Lung (tissue), 12 donors: Measurements from ENCODE around the gene KCNAB3. TPM values are rescaled to one million over a fixed set of nuclear protein-coding genes. Genes with fewer than 3 reads are reported as not detected.
A peak's percentile ranks its signal among the peaks of the same experiment; 100 is the strongest.

Experiments used
- ATAC-seq: fragments of 200-7000 bp; cut with Tn5 transposase; one replicate; pipeline ENCODE4 v1.9.1; 2020; ENCODE audit warnings: moderate number of reproducible peaks; ENCODE audit not compliant: insufficient read depth, low FRiP score
- DNase-seq, 3 donors: peaks; one replicate each; pipeline ENCODE4 v3.0.0-alpha.2; 2013 to 2017
- H3K27ac ChIP-seq, 2 donors: one replicate each; pipeline ENCODE4 v1.5.1; 2013; ENCODE audit warnings: mild to moderate bottlenecking in 2 of 2, moderate library complexity in 2 of 2, control low read depth in 1 of 2, inconsistent platforms in 1 of 2, low read depth in 1 of 2, low read length in 1 of 2
- H3K27me3 ChIP-seq, 3 donors: one replicate each; pipeline ENCODE4 v1.5.1; 2013; ENCODE audit warnings: low read length in 2 of 3; ENCODE audit not compliant: control insufficient read depth in 3 of 3, insufficient read depth in 3 of 3
- H3K36me3 ChIP-seq, 4 donors: one replicate each; pipeline ENCODE4 v1.5.1; 2013; ENCODE audit warnings: low read length in 4 of 4, mild to moderate bottlenecking in 1 of 4, moderate library complexity in 1 of 4; ENCODE audit not compliant: control insufficient read depth in 4 of 4, insufficient read depth in 4 of 4
- H3K4me1 ChIP-seq, 5 donors: one replicate each; pipeline ENCODE4 v1.5.1; 2013; ENCODE audit warnings: low read length in 5 of 5, mild to moderate bottlenecking in 2 of 5, moderate library complexity in 1 of 5; ENCODE audit not compliant: control insufficient read depth in 5 of 5, insufficient read depth in 5 of 5
- H3K4me3 ChIP-seq: one replicate; pipeline ENCODE4 v1.5.1; 2013; ENCODE audit warnings: mild to moderate bottlenecking, control low read depth, moderate library complexity
- H3K9ac ChIP-seq, 2 donors: one replicate each; pipeline ENCODE4 v1.5.1; 2013; ENCODE audit warnings: low read length in 2 of 2, control low read depth in 1 of 2; ENCODE audit not compliant: insufficient read depth in 1 of 2
- H3K9me3 ChIP-seq, 4 donors: one replicate each; pipeline ENCODE4 v1.5.1; 2013; ENCODE audit warnings: low read length in 3 of 4, mild to moderate bottlenecking in 1 of 4, moderate library complexity in 1 of 4; ENCODE audit not compliant: control insufficient read depth in 4 of 4, insufficient read depth in 3 of 4
- CTCF ChIP-seq: IDR thresholded peaks from 2 replicates; pipeline ENCODE4 v1.5.1; 2012; ENCODE audit warnings: mild to moderate bottlenecking; ENCODE audit errors: control extremely low read depth, extremely low read depth
- WGBS, 2 donors: extraction: QIAGEN DNeasy Blood & Tissue Kit; methylation state at CpG; one replicate each; pipeline ENCODE4 v1.1.7; 2013; 5-methylcytosine and 5-hydroxymethylcytosine counted together
- polyA plus RNA-seq, 2 donors: library from polyadenylated mRNA; stranded (reverse); fragments of 200-250 nt; gene quantifications; one replicate each; pipeline ENCODE4 v1.2.1, GENCODE V29; 2013
- total RNA-seq, 2 donors: library from RNA; depleted of rRNA in 1 of 2; stranded (reverse); fragments of >200 nt in 1 of 2; gene quantifications; one replicate each; pipeline ENCODE4 v1.2.1, GENCODE V29; 2014 to 2021
- donor health status: control.
- donor health status: control.
- donor health status: Bipolar disorder and iron deficiency.
- donor health status: healthy.
- donor health status: DM: yes; HTN: yes; CAD: no.

KCNAB3 gene
- total and polyA plus RNA-seq, 4 donors: 1.3 to 5.8 (median 3.3) TPM

DNA sequence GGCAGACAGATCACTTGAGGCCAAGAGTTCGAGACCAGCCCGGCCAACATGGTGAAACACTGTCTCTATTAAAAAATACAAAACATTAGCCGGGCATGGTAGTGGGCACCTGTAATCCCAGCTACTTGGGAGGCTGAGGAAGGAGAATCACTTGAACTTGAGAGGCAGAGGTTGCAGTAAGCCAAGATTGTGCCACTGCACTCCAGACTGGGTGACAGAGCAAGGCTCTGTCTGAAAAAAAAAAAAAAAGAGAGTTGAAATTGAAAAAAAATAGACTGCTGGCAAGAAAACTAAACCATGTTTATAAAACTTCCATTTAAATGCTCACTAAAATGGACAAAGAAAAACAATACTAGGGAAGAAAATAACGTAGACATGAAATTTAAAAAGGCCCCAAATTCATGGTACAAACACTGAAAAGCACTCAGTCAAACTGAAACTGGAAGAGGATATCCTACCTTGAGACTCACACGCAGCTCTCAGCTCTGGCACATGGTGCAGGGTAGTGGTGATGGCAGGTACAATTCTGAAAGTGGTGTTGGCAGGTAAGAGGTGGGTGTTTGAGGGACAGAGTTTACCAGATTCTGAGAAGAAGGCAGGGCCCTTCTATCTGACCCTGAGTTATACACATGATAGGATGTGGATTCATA, 21.6 kb upstream of the KCNAB3 start:
- no peak for TF ChIP-seq CTCF
- H3K9ac ChIP-seq: no peak overlapping the region
- 68 to 76% methylated on average over 5 of the region's 5 CpGs for WGBS, 2 donors
- peaks cover 3 to 25% (median 24%) of the 10 kb centered on the region in 4 donors for H3K36me3 ChIP-seq
- H3K9me3 ChIP-seq: no peaks in the 10 kb centered on the region
- no peak overlapping the region for H3K4me3 ChIP-seq
- H3K4me1 ChIP-seq: peaks cover 0 to 7% (median 4%) of the 10 kb centered on the region in 5 donors
- no peaks in the 10 kb centered on the region for H3K27me3 ChIP-seq
- peak overlapping the region in 1 of 2 donors; percentile 74 for H3K27ac ChIP-seq
- ATAC-seq (no peak), DNase-seq (no peak)

DNA sequence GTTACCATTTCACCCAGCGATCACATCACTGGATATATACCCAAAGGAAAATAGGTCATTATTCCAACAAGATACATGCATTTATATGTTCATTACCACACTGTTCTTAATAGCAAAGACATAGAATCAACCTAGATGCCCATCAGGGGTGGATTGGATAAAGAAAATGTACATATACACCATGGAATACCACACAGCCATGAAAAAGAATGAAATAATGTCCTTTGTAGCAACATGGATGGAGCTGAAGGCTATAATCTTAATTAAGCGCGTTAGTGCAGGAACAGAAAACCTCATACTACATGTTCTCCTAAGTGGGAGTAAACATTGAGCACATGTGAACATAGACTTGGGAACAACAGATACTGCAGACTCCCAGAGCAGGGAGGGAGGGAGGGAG, 20.9 kb upstream of the KCNAB3 start:
- DNase-seq (no peak), ATAC-seq (no peak)
- H3K9ac ChIP-seq: no peak overlapping the region
- H3K36me3 ChIP-seq: peaks cover 3 to 30% (median 29%) of the 10 kb centered on the region in 4 donors
- no peak overlapping the region for H3K4me3 ChIP-seq
- H3K9me3 ChIP-seq: no peaks in the 10 kb centered on the region
- peaks cover 0 to 2% (median 0%) of the 10 kb centered on the region in 5 donors for H3K4me1 ChIP-seq
- no peaks in the 10 kb centered on the region for H3K27me3 ChIP-seq
- 77 to 97% methylated on average over 3 of the region's 3 CpGs for WGBS, 2 donors
- no peak for TF ChIP-seq CTCF
- no peak overlapping the region for H3K27ac ChIP-seq

DNA sequence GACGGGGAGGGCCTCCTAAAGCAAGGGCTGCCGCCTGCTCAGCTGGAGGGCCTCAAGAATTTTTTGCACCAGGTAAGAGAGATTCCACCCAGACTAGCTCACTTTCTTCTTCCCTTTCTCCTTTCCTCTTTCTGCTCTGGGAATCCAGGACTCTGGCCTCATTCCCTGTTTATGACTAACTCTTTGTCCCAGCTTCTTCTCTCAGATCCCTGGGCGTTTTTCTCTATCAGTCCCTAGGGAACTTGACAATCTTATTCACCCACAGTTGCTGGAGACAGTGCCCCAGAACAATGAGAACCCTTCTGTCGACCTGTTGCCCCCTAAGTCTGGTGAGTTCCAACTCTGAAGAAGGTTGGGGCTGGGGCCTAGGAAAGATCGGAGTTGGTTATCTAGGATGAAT, 18.0 kb upstream of the KCNAB3 start:
- Histone ChIP-seq H3K4me1 (no peaks in the 10 kb centered on the region), H3K9ac (no peak overlapping the region), H3K27ac (no peak overlapping the region), H3K9me3 (no peaks in the 10 kb centered on the region), H3K4me3 (no peak overlapping the region), H3K36me3 (peaks cover 22 to 50% (median 44%) of the 10 kb centered on the region in 4 donors), H3K27me3 (no peaks in the 10 kb centered on the region)
- DNase-seq: no peak
- ATAC-seq: no peak
- 93 to 95% methylated on average over 5 of the region's 5 CpGs for WGBS, 2 donors
- no peak for TF ChIP-seq CTCF

- Histone ChIP-seq H3K27me3 (no peaks in the 10 kb centered on the region), H3K4me1 (no peaks in the 10 kb centered on the region), H3K9ac (no peak overlapping the region), H3K4me3 (no peak overlapping the region), H3K36me3 (peaks cover 22 to 53% (median 46%) of the 10 kb centered on the region in 4 donors), H3K9me3 (no peaks in the 10 kb centered on the region), H3K27ac (no peak overlapping the region)
- DNase-seq (no peak), ATAC-seq (no peak)
- no peak for TF ChIP-seq CTCF
- WGBS, 2 donors: 86 to 95% methylated on average over 5 of the region's 5 CpGs
Observed at GRCh38 chr17:7946441-7946840, 16.8 kb upstream of the KCNAB3 start.
